Suprapubic skin (tissue), 4 donors: Measurements from ENCODE around the gene PRKCZ. TPM values are rescaled to one million over a fixed set of nuclear protein-coding genes. Genes with fewer than 3 reads are reported as not detected.

Experiments
- DNase-seq, 2 donors: peaks; one replicate each; pipeline ENCODE4 v3.0.0-alpha.2; 2019; ENCODE audit warnings: low spot score in 2 of 2
- H3K27ac ChIP-seq: fragments of 200-600 bp; sonication (generic); one replicate; pipeline ENCODE4 v1.5.1; 2019
- H3K27me3 ChIP-seq: fragments of 200-600 bp; sonication (generic); one replicate; pipeline ENCODE4 v1.5.1; 2019
- H3K36me3 ChIP-seq: fragments of 200-600 bp; sonication (generic); one replicate; pipeline ENCODE4 v1.5.1; 2019
- H3K4me1 ChIP-seq: fragments of 200-600 bp; sonication (generic); one replicate; pipeline ENCODE4 v1.5.1; 2019
- H3K4me3 ChIP-seq: fragments of 200-600 bp; sonication (generic); one replicate; pipeline ENCODE4 v1.5.1; 2019; ENCODE audit warnings: mild to moderate bottlenecking
- H3K9me3 ChIP-seq: fragments of 200-600 bp; sonication (generic); one replicate; pipeline ENCODE4 v1.5.1; 2019
- CTCF ChIP-seq, 2 donors: fragments of 200-600 bp in 1 of 2; fragments of 450-650 bp in 1 of 2; sonication (generic) in 1 of 2; IDR thresholded peaks; one replicate each; pipeline ENCODE4 v1.5.1; 2016 to 2019; ENCODE audit warnings: antibody characterized with exemption in 2 of 2, mild to moderate bottlenecking in 1 of 2, moderate library complexity in 1 of 2
- EP300 ChIP-seq: sonication (generic); formaldehyde crosslinking; IDR thresholded peaks from one replicate; pipeline ENCODE4 v1.6.1; 2017; ENCODE audit warnings: antibody characterized with exemption
- POLR2A ChIP-seq, 2 donors: fragments of 450-650 bp; IDR thresholded peaks; one replicate each; pipeline ENCODE4 v1.6.1; 2017; ENCODE audit warnings: antibody characterized with exemption in 2 of 2, mild to moderate bottlenecking in 2 of 2, moderate library complexity in 2 of 2
- POLR2AphosphoS5 ChIP-seq, 3 donors: sonication (generic); formaldehyde crosslinking; IDR thresholded peaks; one replicate each; pipeline ENCODE4 v1.6.1; 2017; ENCODE audit warnings: antibody characterized with exemption in 3 of 3
- WGBS: methylation state at CpG from one replicate; pipeline ENCODE4 v1.1.5; 2018; 5-methylcytosine and 5-hydroxymethylcytosine counted together
- total RNA-seq, 4 donors: library from RNA; depleted of rRNA; stranded (reverse); fragments of >200 nt; gene quantifications; one replicate each; pipeline ENCODE4 v1.1.0, GENCODE V29; 2016

PRKCZ gene
- total RNA-seq, 4 donors from 2014 or later = 21.7 to 31.5 (median 25.4) TPM

DNA sequence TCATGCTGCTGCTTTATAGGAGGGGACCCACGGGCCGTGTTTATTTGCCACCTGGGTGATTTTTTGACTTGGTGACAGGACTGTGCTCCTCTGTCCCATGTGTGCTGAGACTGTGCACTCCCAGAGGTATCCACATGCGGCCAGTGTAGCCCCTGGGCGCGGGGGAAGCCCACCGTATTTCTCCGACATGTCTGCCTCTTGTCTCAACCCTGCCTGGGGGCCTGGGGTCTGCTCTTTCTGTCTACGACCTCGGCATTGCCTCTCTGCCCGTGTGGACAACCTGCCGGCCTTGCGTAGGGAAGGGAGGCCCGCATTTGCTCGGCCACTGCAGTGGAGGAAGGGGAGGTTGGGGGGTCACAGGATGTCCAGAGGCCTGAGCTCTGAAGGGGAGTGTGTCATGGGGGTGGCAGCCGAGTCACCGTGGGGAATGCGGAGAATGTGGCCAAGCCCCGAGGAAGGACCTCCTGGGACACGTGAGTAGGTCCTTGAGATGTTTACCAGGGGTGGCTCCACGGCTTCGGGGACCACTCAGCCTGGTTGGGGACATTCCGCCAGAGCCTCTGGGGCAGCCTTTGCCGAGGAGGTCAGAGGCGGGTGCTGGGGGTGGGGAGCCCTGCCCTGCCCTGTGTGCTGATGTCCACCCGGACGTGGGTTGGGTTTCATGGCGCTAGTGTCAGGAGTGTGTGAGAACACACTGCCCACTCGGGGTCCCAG, 11.0 kb downstream of the PRKCZ start:
- H3K9me3 ChIP-seq = peaks cover 4% of the 10 kb centered on the region
- 69% methylated on average over 7 of the region's 28 CpGs for WGBS
- peaks cover 35% of the 10 kb centered on the region for H3K36me3 ChIP-seq
- no peak overlapping the region for H3K4me3 ChIP-seq
- TF ChIP-seq EP300 (no peak), POLR2AphosphoS5 (IDR thresholded peaks at IDR 0.05) (no peak), CTCF (IDR thresholded peaks at IDR 0.05) (no peak), POLR2A (IDR thresholded peaks at IDR 0.05) (no peak)
- DNase-seq = no peak
- H3K4me1 ChIP-seq = no peaks in the 10 kb centered on the region
- H3K27me3 ChIP-seq = no peaks in the 10 kb centered on the region
- no peak overlapping the region for H3K27ac ChIP-seq

DNA sequence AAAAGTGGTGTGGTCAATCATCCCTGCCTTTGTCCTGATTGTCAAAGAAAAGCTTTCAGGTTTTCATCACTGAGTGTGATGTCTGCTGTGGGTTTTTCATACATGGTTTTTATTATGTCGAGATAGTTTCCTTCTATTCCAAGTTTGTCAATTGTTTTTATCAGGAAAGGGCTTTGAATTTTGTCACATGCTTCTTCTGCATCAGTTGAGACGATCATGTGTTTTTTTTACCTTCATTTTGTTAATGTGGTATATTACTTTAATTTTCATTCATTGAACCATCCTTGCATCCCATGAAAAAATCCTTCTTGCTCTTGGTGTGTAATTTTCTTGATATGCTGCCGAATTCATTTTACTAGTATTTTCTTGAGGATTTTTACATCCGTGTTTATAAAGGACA, 15.5 kb downstream of the PRKCZ start:
- Histone ChIP-seq H3K27ac (no peak overlapping the region), H3K4me3 (no peak overlapping the region), H3K4me1 (no peaks in the 10 kb centered on the region), H3K27me3 (peaks cover 4% of the 10 kb centered on the region), H3K9me3 (peaks cover 4% of the 10 kb centered on the region), H3K36me3 (peaks cover 19% of the 10 kb centered on the region)
- TF ChIP-seq POLR2A (IDR thresholded peaks at IDR 0.05) (no peak), POLR2AphosphoS5 (IDR thresholded peaks at IDR 0.05) (no peak), CTCF (IDR thresholded peaks at IDR 0.05) (no peak), EP300 (no peak)
- DNase-seq = no peak
- WGBS = 94% methylated on average over 4 of the region's 4 CpGs

- 94% methylated on average over 9 of the region's 21 CpGs for WGBS
- Histone ChIP-seq H3K27me3 (peaks cover 14% of the 10 kb centered on the region), H3K27ac (no peak overlapping the region), H3K9me3 (peaks cover 4% of the 10 kb centered on the region), H3K4me3 (no peak overlapping the region), H3K4me1 (no peaks in the 10 kb centered on the region), H3K36me3 (peaks cover 14% of the 10 kb centered on the region)
- no peak for DNase-seq
- no peak for TF ChIP-seq POLR2A (IDR thresholded peaks at IDR 0.05)
- TF ChIP-seq POLR2AphosphoS5 (IDR thresholded peaks at IDR 0.05) = no peak
- no peak for TF ChIP-seq CTCF (IDR thresholded peaks at IDR 0.05)
- TF ChIP-seq EP300 = no peak
Observed at GRCh38 chr1:2067393-2067792, 17.2 kb downstream of the PRKCZ start.

GRCh38 chr1:2067981-2068380, 17.8 kb downstream of the PRKCZ start:
- no peak for TF ChIP-seq CTCF (IDR thresholded peaks at IDR 0.05)
- no peak for TF ChIP-seq EP300
- TF ChIP-seq POLR2AphosphoS5 (IDR thresholded peaks at IDR 0.05) = no peak
- TF ChIP-seq POLR2A (IDR thresholded peaks at IDR 0.05) = no peak
- no peak for DNase-seq
- WGBS = 98% methylated on average over 8 of the region's 17 CpGs
- H3K36me3 ChIP-seq = peaks cover 11% of the 10 kb centered on the region
- H3K27me3 ChIP-seq = peaks cover 19% of the 10 kb centered on the region
- H3K4me3 ChIP-seq = no peak overlapping the region
- H3K4me1 ChIP-seq = no peaks in the 10 kb centered on the region
- peaks cover 4% of the 10 kb centered on the region for H3K9me3 ChIP-seq
- no peak overlapping the region for H3K27ac ChIP-seq

DNA sequence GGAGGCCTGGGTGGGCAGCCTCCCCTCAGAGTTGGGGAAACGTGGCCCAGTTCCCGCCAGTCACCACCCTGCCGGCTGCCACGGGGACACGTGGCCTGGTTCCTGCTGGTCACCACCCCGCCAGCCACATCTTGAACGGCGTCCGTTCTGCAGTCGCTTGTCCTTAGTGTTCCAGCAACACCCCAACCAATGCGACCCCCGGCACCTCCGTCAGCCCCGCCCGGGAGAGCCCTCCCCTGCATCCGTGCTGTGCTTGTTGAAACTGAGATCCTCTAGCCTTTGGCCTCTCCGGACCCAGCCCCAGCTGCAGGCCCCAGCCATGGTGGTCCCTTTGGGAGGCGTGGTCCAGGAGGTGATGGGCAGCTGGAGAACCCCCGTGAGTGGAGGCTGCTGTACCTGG, 18.7 kb downstream of the PRKCZ start:
- no peak overlapping the region for H3K4me3 ChIP-seq
- TF ChIP-seq POLR2A (IDR thresholded peaks at IDR 0.05) = no peak
- no peak for TF ChIP-seq POLR2AphosphoS5 (IDR thresholded peaks at IDR 0.05)
- no peak for TF ChIP-seq EP300
- TF ChIP-seq CTCF (IDR thresholded peaks at IDR 0.05) = no peak
- no peak overlapping the region for H3K27ac ChIP-seq
- DNase-seq = no peak
- H3K4me1 ChIP-seq = no peaks in the 10 kb centered on the region
- H3K27me3 ChIP-seq = peaks cover 28% of the 10 kb centered on the region
- whole genome bisulfite sequencing = 95% methylated on average over 10 of the region's 19 CpGs
- peaks cover 4% of the 10 kb centered on the region for H3K9me3 ChIP-seq
- H3K36me3 ChIP-seq = peaks cover 11% of the 10 kb centered on the region
